Colonic mucosa (tissue), 4 donors: ENCODE results near the gene NIPAL3. TPM values are rescaled to one million over a fixed set of nuclear protein-coding genes. Genes with fewer than 3 reads are reported as not detected.

Experiments used
- DNase-seq: peaks from one replicate; pipeline ENCODE4 v3.0.0-alpha.2; 2020
- H3K27ac ChIP-seq: fragments of 200-600 bp; one replicate; pipeline ENCODE4 v1.8.0; 2021
- H3K27me3 ChIP-seq: fragments of 200-600 bp; one replicate; pipeline ENCODE4 v1.8.0; 2021
- H3K36me3 ChIP-seq: fragments of 200-600 bp; one replicate; pipeline ENCODE4 v1.8.0; 2021
- H3K4me1 ChIP-seq: fragments of 200-600 bp; one replicate; pipeline ENCODE4 v1.8.0; 2021; ENCODE audit warnings: mild to moderate bottlenecking
- H3K4me3 ChIP-seq: fragments of 200-600 bp; one replicate; pipeline ENCODE4 v1.8.0; 2021
- H3K9ac ChIP-seq, 2 donors: one replicate each; pipeline ENCODE4 v1.7.0; 2013; ENCODE audit warnings: control low read depth in 2 of 2, low read depth in 2 of 2, low read length in 2 of 2
- H3K9me3 ChIP-seq: fragments of 200-600 bp; one replicate; pipeline ENCODE4 v1.8.0; 2021
- CTCF ChIP-seq: fragments of 200-600 bp; IDR thresholded peaks from one replicate; pipeline ENCODE4 v1.8.0; 2022; ENCODE audit warnings: antibody characterized with exemption, mild to moderate bottlenecking
- intact Hi-C: fragments of 100-400 bp; cut with DNase I; formaldehyde crosslinking; loops from one replicate; pipeline ENCODE4 v1.14.1; 2022
- total RNA-seq, 2 donors: library from RNA; stranded (reverse); fragmentation: NEBNext Ultra II Directional in 1 of 2; extraction: Animal tissue kit (Norgen Biotek cat#: 25700) in 1 of 2; gene quantifications; one replicate each; pipeline ENCODE4 v1.2.1, GENCODE V29; 2021
- donor health status: healthy.
- donor health status: DM: no; HTN: no; CAD: no.
- donor health status: DM: no; HTN: no; CAD: no.

NIPAL3 gene
- total RNA-seq, 2 donors from 2014 or later: 41.3 to 45.2 TPM

GRCh38 chr1:24437631-24438396, 22.2 kb downstream of the NIPAL3 start:
- no peaks in the 10 kb centered on the region for H3K36me3 ChIP-seq
- no peak for DNase-seq
- H3K9me3 ChIP-seq: no peaks in the 10 kb centered on the region
- intact Hi-C loops: no loop called here
- TF ChIP-seq CTCF: no peak
- H3K4me1 ChIP-seq: no peaks in the 10 kb centered on the region
- no peak overlapping the region for H3K4me3 ChIP-seq
- H3K9ac ChIP-seq: no peak overlapping the region
- H3K27ac ChIP-seq: no peak overlapping the region
- no peaks in the 10 kb centered on the region for H3K27me3 ChIP-seq

GRCh38 chr1:24438423-24438901, 22.9 kb downstream of the NIPAL3 start:
- no peak for DNase-seq
- Histone ChIP-seq H3K36me3 (no peaks in the 10 kb centered on the region), H3K27me3 (no peaks in the 10 kb centered on the region), H3K4me1 (no peaks in the 10 kb centered on the region), H3K9me3 (no peaks in the 10 kb centered on the region), H3K9ac (no peak overlapping the region), H3K4me3 (no peak overlapping the region), H3K27ac (no peak overlapping the region)
- intact Hi-C loops: no loop called here
- TF ChIP-seq CTCF: no peak

- Histone ChIP-seq H3K27ac (no peak overlapping the region), H3K27me3 (no peaks in the 10 kb centered on the region), H3K4me1 (no peaks in the 10 kb centered on the region), H3K9me3 (no peaks in the 10 kb centered on the region), H3K9ac (no peak overlapping the region), H3K36me3 (no peaks in the 10 kb centered on the region), H3K4me3 (no peak overlapping the region)
- no peak for DNase-seq
- intact Hi-C loops: no loop called here
- no peak for TF ChIP-seq CTCF
Observed at GRCh38 chr1:24440436-24440835, 24.8 kb downstream of the NIPAL3 start.

GRCh38 chr1:24441480-24441879, 25.9 kb downstream of the NIPAL3 start:
- H3K36me3 ChIP-seq: no peaks in the 10 kb centered on the region
- no peak for TF ChIP-seq CTCF
- intact Hi-C loops: no loop called here

GRCh38 chr1:24441996-24442668, 26.5 kb downstream of the NIPAL3 start:
- Histone ChIP-seq H3K4me1 (no peaks in the 10 kb centered on the region), H3K27me3 (no peaks in the 10 kb centered on the region), H3K27ac (no peak overlapping the region), H3K4me3 (no peak overlapping the region), H3K9ac (no peak overlapping the region), H3K9me3 (no peaks in the 10 kb centered on the region), H3K36me3 (no peaks in the 10 kb centered on the region)
- no peak for DNase-seq
- intact Hi-C loops: no loop called here
- TF ChIP-seq CTCF: no peak

More at GRCh38 chr1:24441480-24441879, 25.9 kb downstream of the NIPAL3 start:
- Histone ChIP-seq H3K27ac (no peak overlapping the region), H3K27me3 (no peaks in the 10 kb centered on the region), H3K9me3 (no peaks in the 10 kb centered on the region), H3K4me1 (no peaks in the 10 kb centered on the region), H3K9ac (no peak overlapping the region), H3K4me3 (no peak overlapping the region)
- no peak for DNase-seq
